OCI-LY1 (cell line): Measurements from ENCODE around the gene LRP2BP.

ENCODE experiments used
- EZH2 ChIP-seq: fragments of 200-600 bp; sonication (generic), shearing (Covaris generic); IDR thresholded peaks from 2 replicates; pipeline ENCODE4 v1.8.0; 2017; ENCODE audit warnings: borderline replicate concordance, mixed run types, mild to moderate bottlenecking, antibody characterized with exemption, low read length, moderate library complexity, mixed read lengths
- TF ChIP-seq, protein P1 (sequence below): fragments of 200-600 bp; sonication (generic), shearing (Covaris generic); IDR thresholded peaks from 2 replicates; pipeline ENCODE4 v1.5.1; 2017; ENCODE audit warnings: mild to moderate bottlenecking, antibody characterized with exemption, low read length, moderate library complexity, mixed read lengths

DNA sequence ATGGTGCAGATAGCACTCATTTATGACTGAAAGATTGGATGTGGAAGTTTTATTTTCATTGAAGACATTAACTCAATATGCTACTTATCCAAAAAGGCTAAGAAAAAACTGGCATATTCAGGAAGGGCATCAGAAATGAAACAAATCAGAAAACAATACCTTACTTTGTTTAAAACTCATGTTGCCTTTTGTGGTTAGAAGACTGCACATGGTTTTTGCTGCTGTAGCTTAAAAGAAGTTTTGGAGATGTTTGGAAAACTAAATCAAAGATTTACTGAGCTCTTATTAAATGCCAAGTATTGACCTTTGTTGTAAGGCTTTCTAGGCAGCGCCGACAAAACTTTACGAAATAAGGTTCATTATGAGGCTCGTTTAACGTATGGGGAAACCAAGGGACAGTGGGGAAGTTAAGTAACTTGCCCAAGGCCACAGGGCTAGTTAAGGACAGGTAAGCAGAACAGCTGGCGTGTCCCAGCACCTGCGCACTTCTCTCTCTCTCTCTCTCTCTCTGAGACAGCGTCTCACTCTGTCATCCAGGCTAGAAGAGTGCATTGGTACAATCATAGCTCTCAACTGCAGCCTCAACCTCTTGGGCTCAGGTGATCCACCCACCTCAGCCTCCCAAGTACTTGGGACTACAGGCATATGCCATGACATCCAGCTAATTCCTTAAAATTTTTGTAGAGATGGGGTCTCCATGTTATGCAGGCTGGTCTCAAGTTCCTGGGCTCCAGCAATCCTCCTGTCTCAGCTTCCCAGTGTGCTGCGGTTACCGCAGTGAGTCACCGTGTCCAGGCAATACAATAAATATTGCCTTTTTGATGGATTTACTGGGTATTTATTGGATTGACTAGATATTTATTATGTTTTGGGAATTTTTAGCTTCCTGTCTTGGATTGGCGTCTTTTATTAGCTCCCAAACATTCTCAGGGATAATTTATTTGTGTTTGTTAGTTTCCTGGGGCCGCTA, 16.1 kb downstream of the LRP2BP start:
- no peak for TF ChIP-seq EZH2
- TF ChIP-seq, protein P1, sequence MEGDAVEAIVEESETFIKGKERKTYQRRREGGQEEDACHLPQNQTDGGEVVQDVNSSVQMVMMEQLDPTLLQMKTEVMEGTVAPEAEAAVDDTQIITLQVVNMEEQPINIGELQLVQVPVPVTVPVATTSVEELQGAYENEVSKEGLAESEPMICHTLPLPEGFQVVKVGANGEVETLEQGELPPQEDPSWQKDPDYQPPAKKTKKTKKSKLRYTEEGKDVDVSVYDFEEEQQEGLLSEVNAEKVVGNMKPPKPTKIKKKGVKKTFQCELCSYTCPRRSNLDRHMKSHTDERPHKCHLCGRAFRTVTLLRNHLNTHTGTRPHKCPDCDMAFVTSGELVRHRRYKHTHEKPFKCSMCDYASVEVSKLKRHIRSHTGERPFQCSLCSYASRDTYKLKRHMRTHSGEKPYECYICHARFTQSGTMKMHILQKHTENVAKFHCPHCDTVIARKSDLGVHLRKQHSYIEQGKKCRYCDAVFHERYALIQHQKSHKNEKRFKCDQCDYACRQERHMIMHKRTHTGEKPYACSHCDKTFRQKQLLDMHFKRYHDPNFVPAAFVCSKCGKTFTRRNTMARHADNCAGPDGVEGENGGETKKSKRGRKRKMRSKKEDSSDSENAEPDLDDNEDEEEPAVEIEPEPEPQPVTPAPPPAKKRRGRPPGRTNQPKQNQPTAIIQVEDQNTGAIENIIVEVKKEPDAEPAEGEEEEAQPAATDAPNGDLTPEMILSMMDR = no peak
